ENCODE results near the gene HOXA11.

DNA sequence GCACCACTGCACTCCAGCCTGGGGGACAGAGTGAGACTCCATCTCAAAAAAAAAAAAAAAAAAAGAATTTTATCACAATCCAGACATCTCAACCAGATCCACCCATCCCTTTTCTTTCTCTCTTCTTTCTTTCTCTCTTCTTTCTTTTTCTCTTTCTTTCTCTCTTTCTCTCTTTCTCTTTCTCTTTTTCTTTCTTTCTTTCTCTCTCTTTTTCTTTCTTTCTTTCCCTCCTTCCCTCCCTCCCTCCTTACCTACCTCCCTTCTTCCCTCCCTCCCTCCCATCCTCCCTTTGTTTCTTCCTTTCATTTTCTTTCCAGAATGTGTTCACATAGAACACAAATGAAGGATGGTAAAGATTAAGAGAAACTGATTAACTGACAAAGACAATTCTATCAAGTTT, 32.9 kb upstream of the HOXA11 start:
- TF ChIP-seq, protein P1, sequence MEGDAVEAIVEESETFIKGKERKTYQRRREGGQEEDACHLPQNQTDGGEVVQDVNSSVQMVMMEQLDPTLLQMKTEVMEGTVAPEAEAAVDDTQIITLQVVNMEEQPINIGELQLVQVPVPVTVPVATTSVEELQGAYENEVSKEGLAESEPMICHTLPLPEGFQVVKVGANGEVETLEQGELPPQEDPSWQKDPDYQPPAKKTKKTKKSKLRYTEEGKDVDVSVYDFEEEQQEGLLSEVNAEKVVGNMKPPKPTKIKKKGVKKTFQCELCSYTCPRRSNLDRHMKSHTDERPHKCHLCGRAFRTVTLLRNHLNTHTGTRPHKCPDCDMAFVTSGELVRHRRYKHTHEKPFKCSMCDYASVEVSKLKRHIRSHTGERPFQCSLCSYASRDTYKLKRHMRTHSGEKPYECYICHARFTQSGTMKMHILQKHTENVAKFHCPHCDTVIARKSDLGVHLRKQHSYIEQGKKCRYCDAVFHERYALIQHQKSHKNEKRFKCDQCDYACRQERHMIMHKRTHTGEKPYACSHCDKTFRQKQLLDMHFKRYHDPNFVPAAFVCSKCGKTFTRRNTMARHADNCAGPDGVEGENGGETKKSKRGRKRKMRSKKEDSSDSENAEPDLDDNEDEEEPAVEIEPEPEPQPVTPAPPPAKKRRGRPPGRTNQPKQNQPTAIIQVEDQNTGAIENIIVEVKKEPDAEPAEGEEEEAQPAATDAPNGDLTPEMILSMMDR (IDR thresholded peaks at IDR 0.05) = no peak
- no peak for TF ChIP-seq POLR2A (IDR thresholded peaks at IDR 0.05)
